ENCODE data around the gene AP2A1.

DNA sequence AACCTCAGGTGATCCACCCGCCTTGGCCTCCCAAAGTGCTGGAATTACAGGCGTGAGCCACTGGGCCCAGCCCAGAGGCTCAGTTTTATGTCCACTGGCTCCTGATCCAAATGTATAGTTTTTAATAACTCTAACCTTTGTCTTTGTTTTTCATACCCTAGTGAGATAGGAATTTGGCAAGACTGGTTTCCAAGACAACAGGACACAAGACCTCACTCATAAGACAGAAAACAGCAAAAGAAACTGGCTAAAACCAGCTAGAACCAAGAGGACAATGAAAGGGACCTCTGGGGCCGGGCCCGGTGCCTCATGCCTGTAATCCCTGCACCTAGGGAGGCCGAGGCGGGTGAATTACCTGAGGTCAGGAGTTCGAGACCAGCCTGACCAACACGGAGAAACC is 48.3 kb upstream of the AP2A1 start:
- TF ChIP-seq, protein P1, sequence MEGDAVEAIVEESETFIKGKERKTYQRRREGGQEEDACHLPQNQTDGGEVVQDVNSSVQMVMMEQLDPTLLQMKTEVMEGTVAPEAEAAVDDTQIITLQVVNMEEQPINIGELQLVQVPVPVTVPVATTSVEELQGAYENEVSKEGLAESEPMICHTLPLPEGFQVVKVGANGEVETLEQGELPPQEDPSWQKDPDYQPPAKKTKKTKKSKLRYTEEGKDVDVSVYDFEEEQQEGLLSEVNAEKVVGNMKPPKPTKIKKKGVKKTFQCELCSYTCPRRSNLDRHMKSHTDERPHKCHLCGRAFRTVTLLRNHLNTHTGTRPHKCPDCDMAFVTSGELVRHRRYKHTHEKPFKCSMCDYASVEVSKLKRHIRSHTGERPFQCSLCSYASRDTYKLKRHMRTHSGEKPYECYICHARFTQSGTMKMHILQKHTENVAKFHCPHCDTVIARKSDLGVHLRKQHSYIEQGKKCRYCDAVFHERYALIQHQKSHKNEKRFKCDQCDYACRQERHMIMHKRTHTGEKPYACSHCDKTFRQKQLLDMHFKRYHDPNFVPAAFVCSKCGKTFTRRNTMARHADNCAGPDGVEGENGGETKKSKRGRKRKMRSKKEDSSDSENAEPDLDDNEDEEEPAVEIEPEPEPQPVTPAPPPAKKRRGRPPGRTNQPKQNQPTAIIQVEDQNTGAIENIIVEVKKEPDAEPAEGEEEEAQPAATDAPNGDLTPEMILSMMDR (IDR thresholded peaks at IDR 0.05), result no peak
- TF ChIP-seq CEBPB (IDR thresholded peaks at IDR 0.05) (no peak), RNF2 (IDR thresholded peaks at IDR 0.05; ENCODE audit: borderline replicate concordance, low read depth) (no peak), GATA3 (IDR thresholded peaks at IDR 0.05; ENCODE audit: borderline replicate concordance) (no peak)

Data from A549 (cell line).